ENCODE data around the gene FOCAD.

GRCh38 chr9:20685769-20686168, 1.7 kb downstream of the FOCAD start:
- TF ChIP-seq, protein P1, sequence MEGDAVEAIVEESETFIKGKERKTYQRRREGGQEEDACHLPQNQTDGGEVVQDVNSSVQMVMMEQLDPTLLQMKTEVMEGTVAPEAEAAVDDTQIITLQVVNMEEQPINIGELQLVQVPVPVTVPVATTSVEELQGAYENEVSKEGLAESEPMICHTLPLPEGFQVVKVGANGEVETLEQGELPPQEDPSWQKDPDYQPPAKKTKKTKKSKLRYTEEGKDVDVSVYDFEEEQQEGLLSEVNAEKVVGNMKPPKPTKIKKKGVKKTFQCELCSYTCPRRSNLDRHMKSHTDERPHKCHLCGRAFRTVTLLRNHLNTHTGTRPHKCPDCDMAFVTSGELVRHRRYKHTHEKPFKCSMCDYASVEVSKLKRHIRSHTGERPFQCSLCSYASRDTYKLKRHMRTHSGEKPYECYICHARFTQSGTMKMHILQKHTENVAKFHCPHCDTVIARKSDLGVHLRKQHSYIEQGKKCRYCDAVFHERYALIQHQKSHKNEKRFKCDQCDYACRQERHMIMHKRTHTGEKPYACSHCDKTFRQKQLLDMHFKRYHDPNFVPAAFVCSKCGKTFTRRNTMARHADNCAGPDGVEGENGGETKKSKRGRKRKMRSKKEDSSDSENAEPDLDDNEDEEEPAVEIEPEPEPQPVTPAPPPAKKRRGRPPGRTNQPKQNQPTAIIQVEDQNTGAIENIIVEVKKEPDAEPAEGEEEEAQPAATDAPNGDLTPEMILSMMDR (IDR thresholded peaks at IDR 0.05; ENCODE audit: insufficient read depth, low read depth, low read length), result no peak
- TF ChIP-seq EZH2 (IDR thresholded peaks at IDR 0.05; ENCODE audit: insufficient read depth, low read length), result no peak
